NCI-H2171 (cell line): ENCODE results near the gene PDYN.

Source experiments
- DNase-seq: peaks from one replicate; lab custom pipeline; 2025; lab: John Stamatoyannopoulos, UW

The PDYN gene

GRCh38 chr20:1934721-1935573 lies 58.9 kb downstream of the PDYN start:
- no peak for DNase-seq

DNA sequence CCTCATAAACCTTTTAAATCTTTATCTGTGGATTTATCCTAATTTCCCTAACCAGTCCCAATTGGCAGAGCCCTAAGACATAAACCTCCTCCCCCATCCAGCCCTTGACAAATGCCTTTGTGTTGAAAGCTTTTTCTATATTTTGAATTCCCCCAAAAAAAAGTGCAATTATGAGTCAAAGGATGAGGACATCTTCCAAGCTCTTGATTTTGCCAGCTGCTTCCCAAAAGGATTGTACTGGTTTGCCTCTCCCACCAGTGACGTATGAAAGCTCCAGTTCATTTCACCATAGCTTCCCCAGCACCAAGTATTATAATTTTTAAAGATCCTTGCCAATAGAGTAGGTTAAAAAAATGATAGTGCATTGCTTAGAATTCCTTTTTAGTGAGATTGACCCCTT lies 59.7 kb downstream of the PDYN start:
- DNase-seq, result no peak

- DNase-seq, result no peak
Observed at GRCh38 chr20:1933465-1933870, 60.4 kb downstream of the PDYN start.

DNA sequence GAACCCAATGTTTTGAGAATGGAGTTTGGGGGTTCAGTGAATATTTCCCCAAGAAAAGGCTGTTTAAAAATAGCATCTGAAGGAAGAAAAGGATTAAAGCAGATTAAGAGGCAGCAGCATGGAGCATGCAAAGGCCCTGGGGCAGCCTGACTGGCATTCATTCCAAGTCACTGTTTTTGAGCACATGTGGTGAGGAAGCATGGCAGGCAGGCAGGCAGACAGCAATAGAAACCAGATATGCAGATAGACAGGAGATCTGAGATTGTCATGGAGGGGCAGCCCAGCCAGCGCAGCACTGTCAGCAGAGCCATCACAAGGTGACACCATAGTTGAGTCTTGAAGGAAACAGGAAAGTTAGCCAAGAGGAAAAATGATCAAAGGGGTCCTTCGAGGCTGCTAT lies 60.9 kb downstream of the PDYN start:
- DNase-seq, result no peak

GRCh38 chr20:1931830-1932229 lies 62.0 kb downstream of the PDYN start:
- DNase-seq, result no peak

DNA sequence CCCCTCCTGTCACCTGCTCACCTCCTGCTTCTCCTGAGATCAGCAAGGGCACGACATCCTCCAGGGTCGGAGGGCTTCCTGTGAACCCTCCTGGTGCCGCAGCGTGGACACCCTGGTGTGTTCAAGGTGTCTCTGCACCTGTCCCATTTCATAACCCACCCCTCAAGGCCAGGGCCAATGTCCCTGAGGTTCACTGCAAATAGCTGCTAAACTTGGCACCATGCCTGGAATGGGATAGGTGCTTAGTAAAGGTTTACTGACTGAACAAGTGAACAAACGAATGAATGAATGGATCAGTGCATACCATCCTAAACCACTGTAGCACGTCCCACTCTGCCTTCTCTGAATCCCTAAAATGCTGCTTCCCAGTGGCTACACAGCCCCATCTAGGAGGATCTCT lies 63.7 kb downstream of the PDYN start:
- no peak for DNase-seq

- DNase-seq, result no peak
Observed at GRCh38 chr20:1929460-1929859, 64.4 kb downstream of the PDYN start.

GRCh38 chr20:1928782-1929181 lies 65.1 kb downstream of the PDYN start:
- DNase-seq, result no peak
